Skeletal muscle satellite cell (primary cell): ENCODE measurements around the gene SHISA4.
A peak's percentile ranks its signal among the peaks of the same experiment; 100 is the strongest.
"Not testable (repeated sequence)": the region's sequence is repeated elsewhere in the genome, so short reads cannot be mapped to it uniquely, and the experiment has no call there.

ENCODE experiments used
- H3K27me3 ChIP-seq: 2 replicates; pipeline ENCODE4 v1.7.0; 2013; ENCODE audit warnings: low read length; ENCODE audit not compliant: control insufficient read depth, insufficient read depth
- H3K36me3 ChIP-seq: 2 replicates; pipeline ENCODE4 v1.7.0; 2013; ENCODE audit warnings: mild to moderate bottlenecking, control low read depth, low read length; ENCODE audit not compliant: insufficient read depth
- H3K4me1 ChIP-seq: 2 replicates; pipeline ENCODE4 v1.7.0; 2013; ENCODE audit warnings: low read length; ENCODE audit not compliant: control insufficient read depth, insufficient read depth
- H3K4me2 ChIP-seq: 2 replicates; pipeline ENCODE4 v1.7.0; 2013; ENCODE audit warnings: mild to moderate bottlenecking, low read length
- H3K4me3 ChIP-seq: 2 replicates; pipeline ENCODE4 v1.7.0; 2013; ENCODE audit warnings: low read length
- H3K9ac ChIP-seq: 2 replicates; pipeline ENCODE4 v1.7.0; 2013; ENCODE audit warnings: mild to moderate bottlenecking, low read depth, low read length, moderate library complexity
- H3K9me3 ChIP-seq: replicated peaks from 2 replicates; pipeline ENCODE4 v1.7.0; 2013; ENCODE audit warnings: mild to moderate bottlenecking, control low read depth, low read length

The SHISA4 gene

GRCh38 chr1:201851949-201852348, 36.7 kb upstream of the SHISA4 start:
- H3K4me1 ChIP-seq = peaks cover 23% of the 10 kb centered on the region
- no peaks in the 10 kb centered on the region for H3K9me3 ChIP-seq
- no peak overlapping the region for H3K9ac ChIP-seq
- no peak overlapping the region for H3K4me3 ChIP-seq
- H3K36me3 ChIP-seq = peaks cover 65% of the 10 kb centered on the region
- H3K4me2 ChIP-seq = no peak overlapping the region
- no peaks in the 10 kb centered on the region for H3K27me3 ChIP-seq

- H3K9ac ChIP-seq, H3K4me2 ChIP-seq, H3K27me3 ChIP-seq, H3K4me1 ChIP-seq, H3K4me3 ChIP-seq, H3K9me3 ChIP-seq: not testable (repeated sequence)
- peaks cover 85% of the 10 kb centered on the region for H3K36me3 ChIP-seq
Measured at GRCh38 chr1:201856722-201857121, 32.0 kb upstream of the SHISA4 start.

GRCh38 chr1:201859424-201859823, 29.3 kb upstream of the SHISA4 start:
- Histone ChIP-seq H3K9ac (no peak overlapping the region), H3K9me3 (no peaks in the 10 kb centered on the region), H3K4me2 (no peak overlapping the region), H3K36me3 (peaks cover 72% of the 10 kb centered on the region), H3K27me3 (no peaks in the 10 kb centered on the region), H3K4me1 (no peaks in the 10 kb centered on the region), H3K4me3 (no peak overlapping the region)

GRCh38 chr1:201861448-201861847, 27.2 kb upstream of the SHISA4 start:
- peaks cover 60% of the 10 kb centered on the region for H3K36me3 ChIP-seq
- H3K9ac ChIP-seq = no peak overlapping the region
- no peaks in the 10 kb centered on the region for H3K9me3 ChIP-seq
- H3K4me3 ChIP-seq = no peak overlapping the region
- no peaks in the 10 kb centered on the region for H3K27me3 ChIP-seq
- H3K4me1 ChIP-seq = no peaks in the 10 kb centered on the region
- H3K4me2 ChIP-seq = no peak overlapping the region

- peaks cover 86% of the 10 kb centered on the region for H3K36me3 ChIP-seq
- no peak overlapping the region for H3K4me2 ChIP-seq
- H3K4me1 ChIP-seq = no peaks in the 10 kb centered on the region
- H3K4me3 ChIP-seq = no peak overlapping the region
- no peaks in the 10 kb centered on the region for H3K27me3 ChIP-seq
- no peak overlapping the region for H3K9ac ChIP-seq
- no peaks in the 10 kb centered on the region for H3K9me3 ChIP-seq
Measured at GRCh38 chr1:201870397-201870796, 18.3 kb upstream of the SHISA4 start.

- no peaks in the 10 kb centered on the region for H3K4me1 ChIP-seq
- no peaks in the 10 kb centered on the region for H3K27me3 ChIP-seq
- H3K9ac ChIP-seq = no peak overlapping the region
- H3K4me3 ChIP-seq = no peak overlapping the region
- H3K4me2 ChIP-seq = no peak overlapping the region
- peaks cover 79% of the 10 kb centered on the region for H3K36me3 ChIP-seq
- H3K9me3 ChIP-seq = no peaks in the 10 kb centered on the region
Measured at GRCh38 chr1:201874672-201875071, 14.0 kb upstream of the SHISA4 start.

- H3K4me3 ChIP-seq = no peak overlapping the region
- H3K36me3 ChIP-seq = peaks cover 64% of the 10 kb centered on the region
Measured at GRCh38 chr1:201876148-201876818, 12.4 kb upstream of the SHISA4 start.

GRCh38 chr1:201877877-201878401, 10.8 kb upstream of the SHISA4 start:
- Histone ChIP-seq H3K36me3 (peaks cover 49% of the 10 kb centered on the region), H3K27me3 (no peaks in the 10 kb centered on the region), H3K4me1 (peaks cover 8% of the 10 kb centered on the region), H3K4me2 (no peak overlapping the region), H3K9ac (no peak overlapping the region), H3K4me3 (no peak overlapping the region), H3K9me3 (no peaks in the 10 kb centered on the region)

More at GRCh38 chr1:201876148-201876818, 12.4 kb upstream of the SHISA4 start:
- no peaks in the 10 kb centered on the region for H3K4me1 ChIP-seq
- no peak overlapping the region for H3K9ac ChIP-seq
- H3K4me2 ChIP-seq = no peak overlapping the region
- H3K27me3 ChIP-seq = no peaks in the 10 kb centered on the region
- H3K9me3 ChIP-seq = no peaks in the 10 kb centered on the region

GRCh38 chr1:201880928-201881571, 7.6 kb upstream of the SHISA4 start:
- H3K4me1 ChIP-seq = peaks cover 36% of the 10 kb centered on the region
- no peak overlapping the region for H3K9ac ChIP-seq
- H3K27me3 ChIP-seq = no peaks in the 10 kb centered on the region
- H3K4me3 ChIP-seq = no peak overlapping the region
- peaks cover 22% of the 10 kb centered on the region for H3K36me3 ChIP-seq
- no peaks in the 10 kb centered on the region for H3K9me3 ChIP-seq
- H3K4me2 ChIP-seq = no peak overlapping the region

- Histone ChIP-seq H3K9me3 (no peaks in the 10 kb centered on the region), H3K4me1 (peaks cover 36% of the 10 kb centered on the region), H3K4me3 (no peak overlapping the region), H3K36me3 (peaks cover 17% of the 10 kb centered on the region), H3K27me3 (no peaks in the 10 kb centered on the region), H3K9ac (no peak overlapping the region), H3K4me2 (no peak overlapping the region)
Measured at GRCh38 chr1:201881617-201882016, 7.1 kb upstream of the SHISA4 start.

- Histone ChIP-seq H3K4me3 (no peak overlapping the region), H3K4me2 (peak overlapping the region; percentile 48), H3K4me1 (peaks cover 36% of the 10 kb centered on the region), H3K9ac (no peak overlapping the region), H3K9me3 (no peaks in the 10 kb centered on the region), H3K27me3 (no peaks in the 10 kb centered on the region), H3K36me3 (peaks cover 9% of the 10 kb centered on the region)
Measured at GRCh38 chr1:201882665-201883132, 6.0 kb upstream of the SHISA4 start.
